Tibial nerve (tissue), 3 donors: ENCODE results near the gene SCN2A.

ENCODE experiments used
- POLR2A ChIP-seq, 2 donors: fragments of 450-650 bp; IDR thresholded peaks; one replicate each; pipeline ENCODE4 v1.6.1; 2017; ENCODE audit warnings: antibody characterized with exemption in 2 of 2, mild to moderate bottlenecking in 2 of 2, moderate library complexity in 2 of 2
- TF ChIP-seq, protein P1 (sequence below), 5 experiments: fragments of 200-600 bp in 3 of 5; fragments of 450-650 bp in 2 of 5; sonication (generic) in 3 of 5; IDR thresholded peaks; one replicate each; pipeline ENCODE4 v1.5.1; 2016 to 2019; ENCODE audit warnings: antibody characterized with exemption in 5 of 5, mild to moderate bottlenecking in 3 of 5, moderate library complexity in 2 of 5

DNA sequence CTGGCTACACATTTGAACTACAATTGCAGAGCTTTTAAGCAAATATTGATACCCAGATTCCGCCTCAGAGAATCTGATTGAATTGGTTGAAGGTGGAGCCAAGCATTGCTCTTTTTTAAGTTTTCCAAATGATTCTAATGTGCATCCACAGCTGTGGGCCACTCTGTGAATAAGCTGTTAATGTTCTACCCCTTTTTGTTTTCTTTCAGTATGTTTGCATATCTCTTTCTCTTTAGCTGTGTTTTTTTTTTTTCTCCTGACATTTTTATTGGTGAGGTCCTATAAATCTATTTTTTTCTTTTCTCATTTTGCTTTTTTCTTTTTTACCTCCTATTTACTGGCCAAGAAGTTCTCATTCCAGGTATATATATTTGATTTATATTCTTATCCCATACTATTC is 41.9 kb upstream of the SCN2A start:
- TF ChIP-seq, protein P1, sequence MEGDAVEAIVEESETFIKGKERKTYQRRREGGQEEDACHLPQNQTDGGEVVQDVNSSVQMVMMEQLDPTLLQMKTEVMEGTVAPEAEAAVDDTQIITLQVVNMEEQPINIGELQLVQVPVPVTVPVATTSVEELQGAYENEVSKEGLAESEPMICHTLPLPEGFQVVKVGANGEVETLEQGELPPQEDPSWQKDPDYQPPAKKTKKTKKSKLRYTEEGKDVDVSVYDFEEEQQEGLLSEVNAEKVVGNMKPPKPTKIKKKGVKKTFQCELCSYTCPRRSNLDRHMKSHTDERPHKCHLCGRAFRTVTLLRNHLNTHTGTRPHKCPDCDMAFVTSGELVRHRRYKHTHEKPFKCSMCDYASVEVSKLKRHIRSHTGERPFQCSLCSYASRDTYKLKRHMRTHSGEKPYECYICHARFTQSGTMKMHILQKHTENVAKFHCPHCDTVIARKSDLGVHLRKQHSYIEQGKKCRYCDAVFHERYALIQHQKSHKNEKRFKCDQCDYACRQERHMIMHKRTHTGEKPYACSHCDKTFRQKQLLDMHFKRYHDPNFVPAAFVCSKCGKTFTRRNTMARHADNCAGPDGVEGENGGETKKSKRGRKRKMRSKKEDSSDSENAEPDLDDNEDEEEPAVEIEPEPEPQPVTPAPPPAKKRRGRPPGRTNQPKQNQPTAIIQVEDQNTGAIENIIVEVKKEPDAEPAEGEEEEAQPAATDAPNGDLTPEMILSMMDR (IDR thresholded peaks at IDR 0.05): no peak
- no peak for TF ChIP-seq POLR2A (IDR thresholded peaks at IDR 0.05)
